HEK293 (cell line): ENCODE measurements around the gene MOB4.

Source experiments
- CTCF ChIA-PET: fragments of 350-600 bp; formaldehyde crosslinking; extraction: SDS; loops from one replicate; lab custom pipeline; 2021; ENCODE audit warnings: antibody characterized with exemption; lab: Yijun Ruan, JAX
- POLR2A ChIA-PET: fragments of 300-600 bp; formaldehyde crosslinking; extraction: SDS; loops from one replicate; lab custom pipeline; 2020; ENCODE audit warnings: antibody characterized with exemption, inconsistent platforms; lab: Yijun Ruan, JAX
- H3K27ac ChIP-seq: fragments of 200-500 bp; sonication (Bioruptor generic); 2 replicates; pipeline ENCODE4 v1.5.1; 2014; ENCODE audit warnings: low read depth, low read length, control low read depth, inconsistent platforms; ENCODE audit errors: extremely low read depth
- H3K36me3 ChIP-seq, 2 experiments: fragments of 200-500 bp in 1 of 2; sonication (Bioruptor generic) in 1 of 2; 1 replicate in 1 of 2; 2 replicates in 1 of 2; pipeline ENCODE4 v1.5.1; 2014 to 2017; ENCODE audit warnings: inconsistent platforms in 2 of 2, low read length in 2 of 2; ENCODE audit not compliant: control insufficient read depth in 2 of 2, insufficient read depth in 1 of 2
- H3K4me1 ChIP-seq: fragments of 200-500 bp; sonication (Bioruptor generic); 2 replicates; pipeline ENCODE4 v1.5.1; 2014; ENCODE audit warnings: mild to moderate bottlenecking, low read length, inconsistent platforms; ENCODE audit not compliant: control insufficient read depth, insufficient read depth
- H3K4me3 ChIP-seq: 2 replicates; pipeline ENCODE4 v1.5.1; 2011; ENCODE audit warnings: low read depth, mild to moderate bottlenecking, control low read depth, low read length, moderate library complexity
- H3K9me3 ChIP-seq: fragments of 200-500 bp; sonication (Bioruptor generic); 2 replicates; pipeline ENCODE4 v1.5.1; 2014; ENCODE audit warnings: low read depth, low read length, inconsistent platforms; ENCODE audit not compliant: control insufficient read depth, insufficient read depth
- GLIS1 ChIP-seq: fragments of 450-650 bp; formaldehyde crosslinking; IDR thresholded peaks from 2 replicates; pipeline ENCODE4 v1.5.1; 2016; ENCODE audit warnings: missing biosample characterization, missing genetic modification characterization
- HOXC10 ChIP-seq: sonication (generic); formaldehyde crosslinking; IDR thresholded peaks from 2 replicates; pipeline ENCODE4 v1.8.1; 2023; ENCODE audit warnings: mild to moderate bottlenecking, missing genetic modification reagents
- KLF8 ChIP-seq: fragments of 450-650 bp; formaldehyde crosslinking; IDR thresholded peaks from 2 replicates; pipeline ENCODE4 v1.5.1; 2016; ENCODE audit warnings: missing biosample characterization, missing genetic modification characterization
- OSR2 ChIP-seq: fragments of 450-650 bp; formaldehyde crosslinking; IDR thresholded peaks from 2 replicates; pipeline ENCODE4 v1.5.1; 2016; ENCODE audit warnings: missing biosample characterization, missing genetic modification characterization
- PRDM1 ChIP-seq: fragments of 450-650 bp; formaldehyde crosslinking; IDR thresholded peaks from 2 replicates; pipeline ENCODE4; 2016; ENCODE audit warnings: missing biosample characterization, missing genetic modification characterization
- RBAK ChIP-seq: fragments of 450-650 bp; formaldehyde crosslinking; IDR thresholded peaks from 2 replicates; pipeline ENCODE4 v1.5.1; 2016; ENCODE audit warnings: missing biosample characterization, missing genetic modification characterization
- ZBTB20 ChIP-seq: fragments of 450-650 bp; formaldehyde crosslinking; IDR thresholded peaks from 2 replicates; pipeline ENCODE4 v1.5.1; 2016; ENCODE audit warnings: missing biosample characterization, missing genetic modification characterization
- ZBTB48 ChIP-seq: fragments of 450-650 bp; formaldehyde crosslinking; IDR thresholded peaks from 2 replicates; pipeline ENCODE4 v1.5.1; 2016; ENCODE audit warnings: missing biosample characterization, missing genetic modification characterization
- ZEB2 ChIP-seq: fragments of 450-650 bp; formaldehyde crosslinking; IDR thresholded peaks from 2 replicates; pipeline ENCODE4 v1.5.1; 2016; ENCODE audit warnings: missing biosample characterization, missing genetic modification characterization
- ZNF121 ChIP-seq: fragments of 450-650 bp; formaldehyde crosslinking; IDR thresholded peaks from 2 replicates; pipeline ENCODE4 v1.5.1; 2016; ENCODE audit warnings: missing biosample characterization, missing genetic modification characterization
- ZNF214 ChIP-seq: fragments of 450-650 bp; formaldehyde crosslinking; IDR thresholded peaks from 2 replicates; pipeline ENCODE4 v1.5.1; 2017; ENCODE audit warnings: missing biosample characterization, mild to moderate bottlenecking, missing genetic modification characterization, borderline replicate concordance
- ZNF394 ChIP-seq: fragments of 450-650 bp; formaldehyde crosslinking; IDR thresholded peaks from 2 replicates; pipeline ENCODE4 v1.5.1; 2016; ENCODE audit warnings: missing biosample characterization, missing genetic modification characterization, mild to moderate bottlenecking, moderate library complexity, borderline replicate concordance
- ZNF530 ChIP-seq: fragments of 450-650 bp; formaldehyde crosslinking; IDR thresholded peaks from 2 replicates; pipeline ENCODE4 v1.5.1; 2016; ENCODE audit warnings: low read depth, missing biosample characterization, missing genetic modification characterization
- ZNF670 ChIP-seq: fragments of 450-650 bp; formaldehyde crosslinking; IDR thresholded peaks from 2 replicates; pipeline ENCODE4 v1.5.1; 2016; ENCODE audit warnings: missing biosample characterization, missing genetic modification characterization, low read depth
- ZNF707 ChIP-seq: fragments of 450-650 bp; formaldehyde crosslinking; IDR thresholded peaks from 2 replicates; pipeline ENCODE4 v1.5.1; 2016; ENCODE audit warnings: missing biosample characterization, missing genetic modification characterization
- TF ChIP-seq, protein P1 (sequence below): fragments of 450-650 bp; formaldehyde crosslinking; IDR thresholded peaks from 2 replicates; pipeline ENCODE4 v1.5.1; 2016; ENCODE audit warnings: missing biosample characterization, missing genetic modification characterization
- TF ChIP-seq, protein P2 (sequence below): fragments of 450-650 bp; formaldehyde crosslinking; IDR thresholded peaks from 2 replicates; pipeline ENCODE4 v1.5.1; 2016; ENCODE audit warnings: missing biosample characterization, missing genetic modification characterization
- TF ChIP-seq, protein P3 (sequence below): fragments of 450-650 bp; formaldehyde crosslinking; IDR thresholded peaks from 2 replicates; pipeline ENCODE4 v1.5.1; 2016; ENCODE audit warnings: missing biosample characterization, missing genetic modification characterization
- TF ChIP-seq, protein P4 (sequence below): fragments of 450-650 bp; formaldehyde crosslinking; IDR thresholded peaks from 2 replicates; pipeline ENCODE4 v1.5.1; 2016; ENCODE audit warnings: missing biosample characterization, missing genetic modification characterization, borderline replicate concordance

MOB4 gene

DNA sequence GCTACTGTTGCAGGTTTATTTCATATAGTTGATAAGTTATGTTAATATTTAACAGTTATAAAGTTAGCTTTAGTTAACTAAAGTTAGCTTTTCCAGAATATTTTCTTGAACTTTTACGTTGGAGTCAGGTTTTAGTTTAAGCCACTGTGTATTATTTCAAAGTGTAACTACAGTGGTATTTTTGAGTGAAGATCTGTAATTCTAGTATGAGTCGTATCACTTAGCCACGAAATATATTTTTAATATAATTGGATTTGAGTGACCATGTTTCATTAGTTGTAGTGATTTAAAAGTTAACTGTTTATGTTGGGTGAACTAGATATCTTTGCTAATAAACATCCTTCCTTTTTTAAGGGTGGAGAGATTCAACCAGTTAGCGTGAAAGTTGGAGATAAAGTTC is 13.2 kb upstream of the MOB4 start (continued):
- TF ChIP-seq, protein P1, sequence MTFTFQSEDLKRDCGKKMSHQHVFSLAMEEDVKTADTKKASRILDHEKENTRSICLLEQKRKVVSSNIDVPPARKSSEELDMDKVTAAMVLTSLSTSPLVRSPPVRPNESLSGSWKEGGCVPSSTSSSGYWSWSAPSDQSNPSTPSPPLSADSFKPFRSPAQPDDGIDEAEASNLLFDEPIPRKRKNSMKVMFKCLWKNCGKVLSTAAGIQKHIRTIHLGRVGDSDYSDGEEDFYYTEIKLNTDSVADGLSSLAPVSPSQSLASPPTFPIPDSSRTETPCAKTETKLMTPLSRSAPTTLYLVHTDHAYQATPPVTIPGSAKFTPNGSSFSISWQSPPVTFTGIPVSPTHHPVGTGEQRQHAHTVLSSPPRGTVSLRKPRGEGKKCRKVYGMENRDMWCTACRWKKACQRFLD, result no peak
- TF ChIP-seq HOXC10 (CRISPR knock-in tag) (no peak), ZEB2 (tag by site-specific recombination) (no peak), RBAK (tag by site-specific recombination) (no peak), ZBTB48 (tag by site-specific recombination) (no peak)
- TF ChIP-seq, protein P2, sequence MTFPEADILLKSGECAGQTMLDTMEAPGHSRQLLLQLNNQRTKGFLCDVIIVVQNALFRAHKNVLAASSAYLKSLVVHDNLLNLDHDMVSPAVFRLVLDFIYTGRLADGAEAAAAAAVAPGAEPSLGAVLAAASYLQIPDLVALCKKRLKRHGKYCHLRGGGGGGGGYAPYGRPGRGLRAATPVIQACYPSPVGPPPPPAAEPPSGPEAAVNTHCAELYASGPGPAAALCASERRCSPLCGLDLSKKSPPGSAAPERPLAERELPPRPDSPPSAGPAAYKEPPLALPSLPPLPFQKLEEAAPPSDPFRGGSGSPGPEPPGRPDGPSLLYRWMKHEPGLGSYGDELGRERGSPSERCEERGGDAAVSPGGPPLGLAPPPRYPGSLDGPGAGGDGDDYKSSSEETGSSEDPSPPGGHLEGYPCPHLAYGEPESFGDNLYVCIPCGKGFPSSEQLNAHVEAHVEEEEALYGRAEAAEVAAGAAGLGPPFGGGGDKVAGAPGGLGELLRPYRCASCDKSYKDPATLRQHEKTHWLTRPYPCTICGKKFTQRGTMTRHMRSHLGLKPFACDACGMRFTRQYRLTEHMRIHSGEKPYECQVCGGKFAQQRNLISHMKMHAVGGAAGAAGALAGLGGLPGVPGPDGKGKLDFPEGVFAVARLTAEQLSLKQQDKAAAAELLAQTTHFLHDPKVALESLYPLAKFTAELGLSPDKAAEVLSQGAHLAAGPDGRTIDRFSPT (tag by site-specific recombination), result no peak

DNA sequence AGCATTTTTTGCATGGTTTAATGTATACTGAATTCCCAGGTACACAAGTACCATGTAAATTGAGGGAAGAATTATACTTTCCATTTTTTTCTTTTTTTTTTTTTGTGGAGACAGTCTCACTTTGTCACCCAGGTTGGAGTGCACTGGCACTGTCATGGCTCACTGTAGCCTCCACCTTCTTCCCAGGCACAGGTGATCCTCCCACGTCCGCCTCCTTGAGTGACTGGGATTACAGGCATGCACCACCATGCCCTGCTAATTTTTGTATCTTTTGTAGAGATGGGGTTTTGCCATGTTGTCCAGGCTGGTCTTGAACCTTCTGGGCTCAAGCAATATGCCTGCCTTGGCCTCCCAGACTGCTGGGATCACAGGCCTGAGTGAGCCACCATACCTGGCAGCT is 11.9 kb upstream of the MOB4 start:
- TF ChIP-seq ZNF530 (tag by site-specific recombination), result no peak
- no peak for TF ChIP-seq GLIS1
- no peak for TF ChIP-seq ZNF121 (tag by site-specific recombination)
- TF ChIP-seq, protein P3, sequence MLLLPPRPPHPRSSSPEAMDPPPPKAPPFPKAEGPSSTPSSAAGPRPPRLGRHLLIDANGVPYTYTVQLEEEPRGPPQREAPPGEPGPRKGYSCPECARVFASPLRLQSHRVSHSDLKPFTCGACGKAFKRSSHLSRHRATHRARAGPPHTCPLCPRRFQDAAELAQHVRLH (tag by site-specific recombination), result no peak
- no peak for TF ChIP-seq KLF8
- TF ChIP-seq ZNF214, result no peak
- no peak for TF ChIP-seq ZNF394 (tag by site-specific recombination)
- TF ChIP-seq ZBTB20 (tag by site-specific recombination), result no peak
- TF ChIP-seq ZBTB48 (tag by site-specific recombination), result no peak
- no peak for TF ChIP-seq ZNF670 (tag by site-specific recombination)
- TF ChIP-seq, protein P4, sequence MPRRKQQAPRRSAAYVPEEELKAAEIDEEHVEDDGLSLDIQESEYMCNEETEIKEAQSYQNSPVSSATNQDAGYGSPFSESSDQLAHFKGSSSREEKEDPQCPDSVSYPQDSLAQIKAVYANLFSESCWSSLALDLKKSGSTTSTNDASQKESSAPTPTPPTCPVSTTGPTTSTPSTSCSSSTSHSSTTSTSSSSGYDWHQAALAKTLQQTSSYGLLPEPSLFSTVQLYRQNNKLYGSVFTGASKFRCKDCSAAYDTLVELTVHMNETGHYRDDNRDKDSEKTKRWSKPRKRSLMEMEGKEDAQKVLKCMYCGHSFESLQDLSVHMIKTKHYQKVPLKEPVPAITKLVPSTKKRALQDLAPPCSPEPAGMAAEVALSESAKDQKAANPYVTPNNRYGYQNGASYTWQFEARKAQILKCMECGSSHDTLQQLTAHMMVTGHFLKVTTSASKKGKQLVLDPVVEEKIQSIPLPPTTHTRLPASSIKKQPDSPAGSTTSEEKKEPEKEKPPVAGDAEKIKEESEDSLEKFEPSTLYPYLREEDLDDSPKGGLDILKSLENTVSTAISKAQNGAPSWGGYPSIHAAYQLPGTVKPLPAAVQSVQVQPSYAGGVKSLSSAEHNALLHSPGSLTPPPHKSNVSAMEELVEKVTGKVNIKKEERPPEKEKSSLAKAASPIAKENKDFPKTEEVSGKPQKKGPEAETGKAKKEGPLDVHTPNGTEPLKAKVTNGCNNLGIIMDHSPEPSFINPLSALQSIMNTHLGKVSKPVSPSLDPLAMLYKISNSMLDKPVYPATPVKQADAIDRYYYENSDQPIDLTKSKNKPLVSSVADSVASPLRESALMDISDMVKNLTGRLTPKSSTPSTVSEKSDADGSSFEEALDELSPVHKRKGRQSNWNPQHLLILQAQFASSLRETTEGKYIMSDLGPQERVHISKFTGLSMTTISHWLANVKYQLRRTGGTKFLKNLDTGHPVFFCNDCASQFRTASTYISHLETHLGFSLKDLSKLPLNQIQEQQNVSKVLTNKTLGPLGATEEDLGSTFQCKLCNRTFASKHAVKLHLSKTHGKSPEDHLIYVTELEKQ (tag by site-specific recombination), result no peak
- no peak for TF ChIP-seq ZNF707 (tag by site-specific recombination)
- no peak for TF ChIP-seq OSR2 (tag by site-specific recombination)
- no peak for TF ChIP-seq PRDM1 (tag by site-specific recombination)
- TF ChIP-seq, all 188 proteins: peak for 0
- Histone ChIP-seq H3K27ac (no peak overlapping the region), H3K4me3 (no peak overlapping the region), H3K36me3 (peaks cover 18 to 41% of the 10 kb centered on the region in 2 experiments; a peak in 2 of 3 replicates), H3K9me3 (no peaks in the 10 kb centered on the region), H3K4me1 (0 out of 2 replicates have a peak, but pooled peaks cover 4% of the 10 kb centered on the region)
- ChIA-PET CTCF (interaction anchor here (0.7 kb wide), 1 partner anchor 60 kb away, joined by 3 read pairs; no protein-coding TSS in a partner anchor), POLR2A (no interaction called here)
